ENCODE measurements around the gene IQCM.

GRCh38 chr4:149344436-149344835 lies 471.2 kb downstream of the IQCM start:
- TF ChIP-seq POLR2A (IDR thresholded peaks at IDR 0.05) (no peak), CTCF (IDR thresholded peaks at IDR 0.05) (no peak)

Data from heart left ventricle (tissue), 13 donors.